Measurements from ENCODE around the gene CORIN. TPM values are rescaled to one million over a fixed set of nuclear protein-coding genes. Genes with fewer than 3 reads are reported as not detected.

CORIN gene
- polyA plus RNA-seq, 1 of the 3 experiments (the other 2 are of a cell fraction): 1.1 TPM

GRCh38 chr4:47566969-47567368, 270.9 kb downstream of the CORIN start (continued):
- no peak for TF ChIP-seq USF1 (IDR thresholded peaks at IDR 0.05; ENCODE audit: borderline replicate concordance, low read depth)
- no peak for TF ChIP-seq USF2 (IDR thresholded peaks at IDR 0.05; ENCODE audit: borderline replicate concordance, low read depth, low read length)
- no peak for TF ChIP-seq SIN3A (IDR thresholded peaks at IDR 0.05; ENCODE audit: borderline replicate concordance, low read depth, low read length)
- no peak for TF ChIP-seq GABPA (IDR thresholded peaks at IDR 0.05; ENCODE audit: low read depth)
- TF ChIP-seq FOXM1 (IDR thresholded peaks at IDR 0.05; ENCODE audit: low read depth): no peak

GRCh38 chr4:47566566-47566965, 271.3 kb downstream of the CORIN start:
- Histone ChIP-seq H3K9me3 (no peaks in the 10 kb centered on the region), H3K79me2 (ENCODE audit: insufficient read depth) (no peaks in the 10 kb centered on the region), H3K36me3 (replicated peaks in 1 of 2; ENCODE audit: control insufficient read depth in 1 of 2, insufficient read depth in 2 of 2, low read length in 1 of 2) (peaks cover 13 to 22% of the 10 kb centered on the region in 2 experiments), H3F3A (replicated peaks; ENCODE audit: insufficient read depth) (no peaks in the 10 kb centered on the region), H3K4me2 (no peak overlapping the region), H2AFZ (ENCODE audit: low read depth) (no peak overlapping the region), H3K27me3 (ENCODE audit: insufficient read depth) (no peaks in the 10 kb centered on the region), H3K4me1 (ENCODE audit: control insufficient read depth in 1 of 2, insufficient read depth in 2 of 2, low read depth in 1 of 2, low read length in 1 of 2) (peaks cover 5 to 8% of the 10 kb centered on the region in 2 experiments; a peak in 2 of 4 replicates), H3K9me2 (no peaks in the 10 kb centered on the region), H4K20me1 (ENCODE audit: insufficient read depth) (no peaks in the 10 kb centered on the region), H3K27ac (ENCODE audit: low read depth in 2 of 2, low read length in 1 of 2) (no peak overlapping the region), H3K9ac (no peak overlapping the region), H3K4me3 (ENCODE audit: low read depth in 2 of 2, low read length in 1 of 2) (no peak overlapping the region)
- no peak for DNase-seq
- POLR2A ChIA-PET: no interaction called here
- 97% methylated on average over 2 of the region's 2 CpGs for whole genome bisulfite sequencing (ENCODE audit: low lambda C conversion rate)
- TF ChIP-seq FOXJ3 (CRISPR knock-in tag; IDR thresholded peaks at IDR 0.05) (no peak), ELF1 (IDR thresholded peaks at IDR 0.05) (no peak), GATA2 (CRISPR knock-in tag; IDR thresholded peaks at IDR 0.05) (no peak), JUND (IDR thresholded peaks at IDR 0.05) (no peak), CTCF (IDR thresholded peaks at IDR 0.05) (no peak), RFX5 (IDR thresholded peaks at IDR 0.05; ENCODE audit: low read length) (no peak), FOSL2 (IDR thresholded peaks at IDR 0.05; ENCODE audit: borderline replicate concordance, low read depth) (no peak), NFIC (IDR thresholded peaks at IDR 0.05; ENCODE audit: borderline replicate concordance) (no peak), YY1 (IDR thresholded peaks at IDR 0.05; ENCODE audit: low read depth) (no peak), ZBTB33 (IDR thresholded peaks at IDR 0.05; ENCODE audit: borderline replicate concordance, low read depth) (no peak), IRF3 (IDR thresholded peaks at IDR 0.05; ENCODE audit: low read depth, low read length) (no peak), POLR2AphosphoS5 (IDR thresholded peaks at IDR 0.05; ENCODE audit: low read depth, low read length) (no peak), PBX3 (IDR thresholded peaks at IDR 0.05) (no peak), SMC3 (IDR thresholded peaks at IDR 0.05; ENCODE audit: low read depth, low read length) (no peak), RAD21 (IDR thresholded peaks at IDR 0.05; ENCODE audit: low read length) (no peak)
- CTCF ChIA-PET: interaction anchor here (0.9 to 1.7 kb wide), 3 partner anchors 11 to 359 kb away, joined by 3 to 4 read pairs (median 3); no protein-coding TSS in a partner anchor

All from SK-N-SH (cell line).